Heart left ventricle (tissue), 16 donors: ENCODE results near the gene USP6. TPM values are rescaled to one million over a fixed set of nuclear protein-coding genes. Genes with fewer than 3 reads are reported as not detected.
A peak's percentile ranks its signal among the peaks of the same experiment; 100 is the strongest.
"Not testable (repeated sequence)": the region's sequence is repeated elsewhere in the genome, so short reads cannot be mapped to it uniquely, and the experiment has no call there.

Source experiments
- ATAC-seq, 4 donors: fragments of 200-7000 bp; cut with Tn5 transposase; one replicate each; pipeline ENCODE4 v1.9.1; 2020 to 2022; ENCODE audit warnings: moderate library complexity in 4 of 4, mild to moderate bottlenecking in 3 of 4, moderate number of reproducible peaks in 1 of 4
- DNase-seq, 5 donors: peaks; one replicate each; pipeline ENCODE4 v3.0.0-alpha.2; 2020
- H3K27ac ChIP-seq, 12 donors: fragments of 200-600 bp; sonication (generic) in 4 of 12; one replicate each; pipeline versions ENCODE4 v1.5.0 to v1.8.0; 2016 to 2022; ENCODE audit warnings: mild to moderate bottlenecking in 2 of 12
- H3K27me3 ChIP-seq, 9 donors: fragments of 200-600 bp; sonication (generic) in 2 of 9; one replicate each; pipeline versions ENCODE4 v1.5.1 to v1.8.0; 2016 to 2022; ENCODE audit warnings: mild to moderate bottlenecking in 3 of 9
- H3K36me3 ChIP-seq, 9 donors: fragments of 200-600 bp; sonication (generic) in 2 of 9; one replicate each; pipeline versions ENCODE4 v1.5.0 to v1.8.0; 2018 to 2022; ENCODE audit warnings: mild to moderate bottlenecking in 2 of 9
- H3K4me1 ChIP-seq, 12 donors: fragments of 200-600 bp; sonication (generic) in 4 of 12; one replicate each; pipeline versions ENCODE4 v1.5.0 to v1.8.0; 2016 to 2022; ENCODE audit warnings: mild to moderate bottlenecking in 3 of 12
- H3K4me3 ChIP-seq, 12 donors: fragments of 200-600 bp; sonication (generic) in 4 of 12; one replicate each; pipeline versions ENCODE4 v1.5.0 to v1.8.0; 2017 to 2022; ENCODE audit warnings: mild to moderate bottlenecking in 9 of 12, moderate library complexity in 4 of 12
- H3K9me3 ChIP-seq, 12 donors: fragments of 200-600 bp; sonication (generic) in 4 of 12; one replicate each; pipeline versions ENCODE4 v1.5.0 to v1.8.0; 2016 to 2022; ENCODE audit warnings: mild to moderate bottlenecking in 1 of 12
- CTCF ChIP-seq, 12 donors: fragments of 200-600 bp; sonication (generic) in 4 of 12; IDR thresholded peaks; one replicate each; pipeline versions ENCODE4 v1.5.0 to v1.8.0; 2018 to 2022; ENCODE audit warnings: antibody characterized with exemption in 12 of 12, mild to moderate bottlenecking in 5 of 12
- POLR2A ChIP-seq, 2 donors: fragments of 450-650 bp; IDR thresholded peaks; one replicate each; pipeline ENCODE4 v1.6.1; 2017; ENCODE audit warnings: antibody characterized with exemption in 2 of 2, mild to moderate bottlenecking in 2 of 2, moderate library complexity in 2 of 2
- WGBS, 4 donors: extraction: QIAGEN DNeasy Blood & Tissue Kit in 2 of 4; methylation state at CpG; one replicate each; pipeline versions ENCODE4 v1.1.5 to v1.1.7; 2013 to 2018; 5-methylcytosine and 5-hydroxymethylcytosine counted together
- intact Hi-C, 10 donors: fragments of 100-400 bp; cut with DNase I; formaldehyde crosslinking; loops; one replicate each; pipeline versions ENCODE4 v1.11.1 to v1.14.2; 2022
- polyA plus RNA-seq, 2 donors: library from polyadenylated mRNA; stranded (reverse); fragments of 200-250 nt; gene quantifications; one replicate each; pipeline ENCODE4 v1.2.3, GENCODE V29; 2013
- total RNA-seq, 9 donors: library from RNA; depleted of rRNA in 2 of 9; stranded (reverse); fragments of >200 nt in 2 of 9; fragmentation: NEBNext Ultra II Directional in 3 of 9; extraction: Animal tissue kit (Norgen Biotek cat#: 25700) in 3 of 9; gene quantifications; one replicate each; pipeline versions ENCODE4 v1.1.0 to v1.2.4, GENCODE V29; 2016 to 2023
- donor health status: ischemic (EF 13 %, LVEDD 7.1; RV severe dilation, severe dysfunction).
- donor health status: healthy with polysubstance abuse.
- donor health status: DM: no; HTN: yes; CAD: no.
- donor health status: DM: no; HTN: no; CAD: no.
- donor health status: ischemic (EF 25% LVEDD 6.9; RV normal size, moderate dysfunction).
- donor health status: ischemic (EF 25% LVEDD 5.7; RV mildly dilated, moderate dysfunction).
- donor health status: healthy.
- donor health status: DM: yes; HTN: yes; CAD: no.
- donor health status: ischemic (EF 35%, LVEDD 5.7; RV mildly dilated, moderate dysfunction).
- donor health status: nonischemic (EF 11% LVEDD 7.7; RV severe dilation, severe dysfunction).
- donor health status: DM: yes; HTN: yes; CAD: no.
- donor health status: PGD.
- donor health status: ischemic (EF 29% LVEDD 5.4; RV normal size, mild dysfunction).
- donor health status: nonischemic (EF 23%, LVEDD 6.1; RV moderate dilation, normal function).

USP6 gene
- total and polyA plus RNA-seq, 11 donors: 0.01 to 1.6 (median 0.07) TPM; not detected in 2

DNA sequence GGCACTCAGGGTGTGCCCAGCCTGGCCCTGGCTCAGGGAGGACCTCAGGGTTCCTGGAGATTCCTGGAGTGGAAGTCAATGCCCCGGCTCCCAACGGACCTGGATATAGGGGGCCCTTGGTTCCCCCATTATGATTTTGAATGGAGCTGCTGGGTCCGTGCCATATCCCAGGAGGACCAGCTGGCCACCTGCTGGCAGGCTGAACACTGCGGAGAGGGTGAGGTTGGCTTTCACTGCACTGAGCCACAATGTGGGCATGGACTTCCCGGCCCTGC lies 23.6 kb downstream of the USP6 start:
- DNase-seq (no peak), ATAC-seq (no peak)
- 86 to 100% (median 94%) methylated on average over 4 to 5 of the region's 5 CpGs for WGBS, 4 donors
- TF ChIP-seq CTCF (IDR thresholded peaks at IDR 0.05): no peak
- TF ChIP-seq POLR2A (IDR thresholded peaks at IDR 0.05): no peak
- Histone ChIP-seq H3K27ac (no peak overlapping the region), H3K4me3 (no peak overlapping the region), H3K4me1 (no peaks in the 10 kb centered on the region), H3K9me3 (no peaks in the 10 kb centered on the region), H3K36me3 (no peaks in the 10 kb centered on the region), H3K27me3 (no peaks in the 10 kb centered on the region)
- intact Hi-C loops: no loop called here

- H3K27ac ChIP-seq, intact Hi-C loops, H3K4me3 ChIP-seq, DNase-seq, H3K27me3 ChIP-seq, H3K4me1 ChIP-seq, ATAC-seq, H3K9me3 ChIP-seq, H3K36me3 ChIP-seq: not testable (repeated sequence)
- WGBS, 4 donors: 75 to 90% (median 84%) methylated on average over 5 to 15 of the region's 18 CpGs
Measured at GRCh38 chr17:5142877-5143276, 27.0 kb downstream of the USP6 start.

GRCh38 chr17:5146122-5146521 lies 30.3 kb downstream of the USP6 start:
- ATAC-seq, intact Hi-C loops, H3K4me1 ChIP-seq, H3K36me3 ChIP-seq, H3K27me3 ChIP-seq, DNase-seq, H3K9me3 ChIP-seq, H3K4me3 ChIP-seq, H3K27ac ChIP-seq: not testable (repeated sequence)
- WGBS, 4 donors: 44 to 91% (median 86%) methylated on average over 1 of the region's 1 CpG

DNA sequence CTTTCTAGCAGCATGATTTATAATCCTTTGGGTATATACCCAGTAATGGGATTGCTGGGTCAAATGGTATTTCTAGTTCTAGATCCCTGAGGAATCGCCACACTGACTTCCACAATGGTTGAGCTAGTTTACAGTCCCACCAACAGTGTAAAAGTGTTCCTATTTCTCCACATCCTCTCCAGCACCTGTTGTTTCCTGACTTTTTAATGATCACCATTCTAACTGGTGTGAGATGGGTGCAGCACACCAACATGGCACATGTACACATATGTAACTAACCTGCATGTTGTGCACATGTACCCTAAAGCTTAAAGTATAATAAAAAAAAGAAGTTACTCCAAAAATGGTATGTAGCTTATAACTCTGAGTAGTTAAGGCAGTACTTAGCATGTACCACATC lies 44.9 kb downstream of the USP6 start:
- H3K4me3 ChIP-seq, ATAC-seq, intact Hi-C loops, H3K27ac ChIP-seq, DNase-seq, H3K36me3 ChIP-seq, H3K27me3 ChIP-seq, H3K9me3 ChIP-seq, H3K4me1 ChIP-seq: not testable (repeated sequence)
- WGBS, 4 donors: 73 to 93% (median 89%) methylated on average over 1 of the region's 1 CpG

GRCh38 chr17:5161793-5162192 lies 46.0 kb downstream of the USP6 start:
- H3K36me3 ChIP-seq, DNase-seq, intact Hi-C loops, H3K4me3 ChIP-seq, H3K27ac ChIP-seq, H3K27me3 ChIP-seq, H3K9me3 ChIP-seq, ATAC-seq, H3K4me1 ChIP-seq: not testable (repeated sequence)
- WGBS, 4 donors: 87 to 91% (median 90%) methylated on average over 3 of the region's 3 CpGs

DNA sequence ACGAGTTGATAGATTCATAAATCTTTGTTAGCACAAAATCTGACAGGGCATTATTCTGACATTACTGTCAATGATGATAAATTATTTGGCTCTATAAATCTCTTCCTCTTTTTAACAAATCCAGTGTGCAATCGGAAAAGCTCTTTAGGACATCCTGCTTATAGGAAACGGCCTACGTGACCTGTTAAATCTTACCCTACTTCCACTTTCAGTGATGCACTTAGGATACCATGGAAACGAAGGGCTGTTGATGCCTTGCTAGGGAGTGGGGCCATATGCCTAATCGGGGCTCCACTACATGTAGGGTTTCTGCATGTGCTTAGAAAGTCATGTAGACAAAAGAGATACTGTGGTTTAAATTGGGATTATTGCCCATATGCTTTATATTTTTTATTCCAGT lies 48.6 kb downstream of the USP6 start:
- TF ChIP-seq POLR2A (IDR thresholded peaks at IDR 0.05): no peak
- TF ChIP-seq CTCF (IDR thresholded peaks at IDR 0.05): no peak
- intact Hi-C loops: no loop called here
- Histone ChIP-seq H3K27me3 (peaks cover 0 to 4% (median 0%) of the 10 kb centered on the region in 9 donors), H3K4me3 (no peak overlapping the region), H3K27ac (no peak overlapping the region), H3K36me3 (no peaks in the 10 kb centered on the region), H3K4me1 (peaks cover 0 to 9% (median 0%) of the 10 kb centered on the region in 12 donors), H3K9me3 (no peaks in the 10 kb centered on the region)
- no peak for DNase-seq
- WGBS, 4 donors: 66 to 79% (median 73%) methylated on average over 6 of the region's 6 CpGs
- no peak for ATAC-seq

GRCh38 chr17:5165791-5166564 lies 50.1 kb downstream of the USP6 start:
- H3K36me3 ChIP-seq, H3K9me3 ChIP-seq, H3K4me1 ChIP-seq, DNase-seq, H3K27me3 ChIP-seq, intact Hi-C loops, ATAC-seq, H3K4me3 ChIP-seq: not testable (repeated sequence)
- 60 to 76% (median 65%) methylated on average over 5 to 7 of the region's 7 CpGs for WGBS, 4 donors
- H3K27ac ChIP-seq: peak overlapping the region in 1 of 12 donors; percentile 16

- WGBS, 4 donors: 90 to 99% (median 95%) methylated on average over 3 to 7 of the region's 7 CpGs
- H3K9me3 ChIP-seq: peaks cover under 1 to 73% (median 40%) of the 10 kb centered on the region in 12 donors
- H3K36me3 ChIP-seq: peaks cover 0 to 41% (median 8%) of the 10 kb centered on the region in 9 donors
Measured at GRCh38 chr17:5175027-5175426, 59.2 kb downstream of the USP6 start.

More at GRCh38 chr17:5175027-5175426, 59.2 kb downstream of the USP6 start:
- H3K27ac ChIP-seq, intact Hi-C loops, H3K27me3 ChIP-seq, H3K4me1 ChIP-seq, H3K4me3 ChIP-seq, ATAC-seq, DNase-seq: not testable (repeated sequence)
